MV-4-11 (cell line): Measurements from ENCODE around the gene CCL24.
"Not testable (repeated sequence)": the region's sequence is repeated elsewhere in the genome, so short reads cannot be mapped to it uniquely, and the experiment has no call there.

Experiments used
- DNase-seq: peaks from one replicate; lab custom pipeline; 2025; lab: John Stamatoyannopoulos, UW

Gene CCL24

GRCh38 chr7:75780647-75781273 is 32.8 kb downstream of the CCL24 start:
- peak; percentile 25 for DNase-seq

DNA sequence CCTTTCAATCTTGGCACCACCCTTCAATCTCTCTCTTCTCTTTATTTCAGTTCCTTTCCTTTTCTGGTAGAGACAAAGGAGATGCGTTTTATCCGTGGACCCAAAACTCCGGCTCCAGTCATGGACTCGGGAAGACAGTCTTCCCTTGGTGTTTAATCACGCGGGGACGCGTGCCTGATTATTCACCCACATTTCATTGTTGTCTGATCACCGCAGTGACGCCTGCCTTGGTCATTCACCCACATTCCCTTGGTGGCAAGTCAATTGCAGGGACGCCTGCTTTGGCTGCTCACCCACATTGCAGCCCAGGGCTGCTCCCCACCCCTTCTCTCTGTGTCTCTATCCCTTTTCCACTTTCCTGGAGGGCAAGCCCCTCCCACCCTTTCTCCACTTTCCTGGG is 34.1 kb downstream of the CCL24 start:
- DNase-seq, result not testable (repeated sequence)

GRCh38 chr7:75779035-75779434 is 34.6 kb downstream of the CCL24 start:
- DNase-seq, result not testable (repeated sequence)

DNA sequence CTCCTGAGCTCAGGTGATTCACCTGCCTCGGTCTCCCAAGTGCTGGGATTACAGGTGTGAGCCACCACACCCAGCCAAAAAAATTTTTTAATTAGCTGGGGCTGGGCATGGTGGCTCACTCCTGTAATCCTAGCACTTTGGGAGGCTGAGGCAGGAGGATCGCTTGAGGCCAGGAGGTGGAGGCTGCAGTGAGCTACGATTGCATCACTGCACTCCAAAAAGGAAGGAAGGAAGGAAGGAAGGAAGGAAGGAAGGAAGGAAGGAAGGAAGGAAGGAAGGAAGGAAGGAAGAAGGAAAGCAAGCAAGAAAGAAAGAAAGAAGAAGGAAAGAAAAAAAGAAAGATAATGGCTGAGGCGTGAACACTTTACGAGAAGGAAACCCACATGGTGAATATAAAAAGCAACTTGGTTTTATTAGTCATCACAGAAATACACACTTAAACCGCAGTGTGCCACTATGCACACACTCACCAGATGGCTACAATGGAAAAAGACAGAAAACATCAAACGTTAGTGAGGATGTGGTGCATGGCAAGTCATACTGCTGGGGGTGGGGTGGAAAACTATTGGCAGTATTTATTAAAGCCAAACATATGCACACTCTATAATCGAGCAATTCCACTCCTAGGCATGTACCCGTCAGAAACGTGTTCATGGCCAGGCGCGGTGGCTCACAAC is 37.2 kb downstream of the CCL24 start:
- peak; percentile 96 for DNase-seq

- DNase-seq, result not testable (repeated sequence)
Observed at GRCh38 chr7:75773958-75774357, 39.6 kb downstream of the CCL24 start.

- DNase-seq, result peak; percentile 12
Observed at GRCh38 chr7:75772081-75773077, 41.2 kb downstream of the CCL24 start, which contains the start of gene CCL26. CCL26 (minus strand) TSS chr7:75772211; CDS start chr7:75772176, 35 bp downstream.

- DNase-seq, result peak; percentile 70
Observed at GRCh38 chr7:75771224-75771623, 42.4 kb downstream of the CCL24 start.

- peak; percentile 70 for DNase-seq
Observed at GRCh38 chr7:75762350-75762917, 51.2 kb downstream of the CCL24 start.

DNA sequence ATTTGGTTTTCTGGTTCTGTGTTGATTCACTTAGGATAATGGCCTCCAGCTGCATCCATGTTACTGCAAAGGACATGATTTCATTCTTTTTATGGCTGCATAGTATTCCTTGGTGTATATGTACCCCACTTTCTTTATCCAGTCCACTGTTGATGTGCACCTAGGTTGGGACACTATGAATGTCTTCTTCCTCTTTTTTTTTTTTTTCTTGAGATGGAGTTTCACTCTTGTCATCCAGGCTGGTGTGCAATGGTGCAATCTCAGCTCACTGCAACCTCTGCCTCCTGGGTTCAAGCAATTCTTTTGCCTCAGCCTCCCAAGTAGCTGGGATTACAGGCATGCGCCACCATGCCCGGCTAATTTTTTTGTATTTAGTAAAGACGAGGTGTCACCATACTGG is 51.8 kb downstream of the CCL24 start:
- DNase-seq, result peak; percentile 31
